ENCODE results near the gene PRKG1.

DNA sequence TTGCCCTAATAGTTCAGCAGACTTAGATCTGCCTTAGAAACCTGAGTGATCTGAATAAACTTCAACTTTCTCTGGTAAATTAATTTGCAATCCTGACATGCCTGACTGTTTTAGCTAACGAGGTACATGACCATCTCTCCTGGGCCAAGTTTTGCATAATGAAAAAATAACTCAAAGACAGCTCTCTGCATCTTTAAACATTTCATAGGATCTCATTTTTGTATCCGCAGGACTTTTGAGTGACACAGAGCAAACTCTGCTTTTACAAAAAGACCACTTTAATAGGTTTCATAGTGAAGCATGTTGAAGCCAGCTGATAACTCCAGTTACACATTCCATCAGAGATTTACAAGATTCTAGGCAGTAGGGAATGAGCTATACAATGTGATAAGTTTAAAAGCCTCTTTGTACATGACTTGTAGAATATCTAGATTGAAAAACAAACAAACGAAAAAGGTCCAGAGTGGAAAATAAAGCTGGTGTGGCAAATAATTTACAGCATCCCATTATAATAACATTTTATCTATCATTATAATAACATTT is 2.1 kb downstream of the PRKG1 start:
- TF ChIP-seq POLR2A (IDR thresholded peaks at IDR 0.05): no peak
- TF ChIP-seq, protein P1, sequence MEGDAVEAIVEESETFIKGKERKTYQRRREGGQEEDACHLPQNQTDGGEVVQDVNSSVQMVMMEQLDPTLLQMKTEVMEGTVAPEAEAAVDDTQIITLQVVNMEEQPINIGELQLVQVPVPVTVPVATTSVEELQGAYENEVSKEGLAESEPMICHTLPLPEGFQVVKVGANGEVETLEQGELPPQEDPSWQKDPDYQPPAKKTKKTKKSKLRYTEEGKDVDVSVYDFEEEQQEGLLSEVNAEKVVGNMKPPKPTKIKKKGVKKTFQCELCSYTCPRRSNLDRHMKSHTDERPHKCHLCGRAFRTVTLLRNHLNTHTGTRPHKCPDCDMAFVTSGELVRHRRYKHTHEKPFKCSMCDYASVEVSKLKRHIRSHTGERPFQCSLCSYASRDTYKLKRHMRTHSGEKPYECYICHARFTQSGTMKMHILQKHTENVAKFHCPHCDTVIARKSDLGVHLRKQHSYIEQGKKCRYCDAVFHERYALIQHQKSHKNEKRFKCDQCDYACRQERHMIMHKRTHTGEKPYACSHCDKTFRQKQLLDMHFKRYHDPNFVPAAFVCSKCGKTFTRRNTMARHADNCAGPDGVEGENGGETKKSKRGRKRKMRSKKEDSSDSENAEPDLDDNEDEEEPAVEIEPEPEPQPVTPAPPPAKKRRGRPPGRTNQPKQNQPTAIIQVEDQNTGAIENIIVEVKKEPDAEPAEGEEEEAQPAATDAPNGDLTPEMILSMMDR (IDR thresholded peaks at IDR 0.05): no peak
